Measurements from ENCODE around the gene PINK1.
"Not testable (repeated sequence)": the region's sequence is repeated elsewhere in the genome, so short reads cannot be mapped to it uniquely, and the experiment has no call there.

PINK1 gene

DNA sequence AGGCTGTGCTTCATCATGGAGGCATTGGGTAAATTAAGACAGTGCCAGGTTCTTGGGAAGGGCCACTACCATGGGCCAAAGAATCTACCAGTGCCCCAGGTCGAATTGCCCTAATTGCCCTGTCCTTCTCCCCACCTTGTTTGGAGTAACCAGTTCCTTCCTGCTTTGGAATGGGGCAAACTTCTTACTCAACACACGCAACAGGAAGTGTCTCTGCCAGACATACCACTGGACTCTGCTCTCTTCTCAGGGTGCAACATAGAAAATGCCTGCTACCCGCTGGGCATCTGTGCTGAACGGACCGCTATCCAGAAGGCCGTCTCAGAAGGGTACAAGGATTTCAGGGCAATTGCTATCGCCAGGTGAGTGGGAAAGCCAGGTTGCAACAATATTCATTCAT lies 28.6 kb upstream of the PINK1 start:
- DNase-seq (ENCODE audit: low read depth, low spot score) = no peak
- Histone ChIP-seq H3K27ac (no peak overlapping the region), H3K9me3 (ENCODE audit: low read depth, low read length) (no peaks in the 10 kb centered on the region), H3K4me3 (no peak overlapping the region), H3K9ac (ENCODE audit: insufficient read length) (no peak overlapping the region), H3K36me3 (ENCODE audit: insufficient read depth, low read length) (no peaks in the 10 kb centered on the region)
- TF ChIP-seq POLR2AphosphoS5 (IDR thresholded peaks at IDR 0.05; ENCODE audit: borderline replicate concordance, low read depth, low read length) (no peak), EZH2 (IDR thresholded peaks at IDR 0.05) (no peak), FOXP2 (optimal IDR thresholded peaks at IDR 0.05; ENCODE audit: control extremely low read depth, extremely low read length, insufficient read depth) (no peak)

DNA sequence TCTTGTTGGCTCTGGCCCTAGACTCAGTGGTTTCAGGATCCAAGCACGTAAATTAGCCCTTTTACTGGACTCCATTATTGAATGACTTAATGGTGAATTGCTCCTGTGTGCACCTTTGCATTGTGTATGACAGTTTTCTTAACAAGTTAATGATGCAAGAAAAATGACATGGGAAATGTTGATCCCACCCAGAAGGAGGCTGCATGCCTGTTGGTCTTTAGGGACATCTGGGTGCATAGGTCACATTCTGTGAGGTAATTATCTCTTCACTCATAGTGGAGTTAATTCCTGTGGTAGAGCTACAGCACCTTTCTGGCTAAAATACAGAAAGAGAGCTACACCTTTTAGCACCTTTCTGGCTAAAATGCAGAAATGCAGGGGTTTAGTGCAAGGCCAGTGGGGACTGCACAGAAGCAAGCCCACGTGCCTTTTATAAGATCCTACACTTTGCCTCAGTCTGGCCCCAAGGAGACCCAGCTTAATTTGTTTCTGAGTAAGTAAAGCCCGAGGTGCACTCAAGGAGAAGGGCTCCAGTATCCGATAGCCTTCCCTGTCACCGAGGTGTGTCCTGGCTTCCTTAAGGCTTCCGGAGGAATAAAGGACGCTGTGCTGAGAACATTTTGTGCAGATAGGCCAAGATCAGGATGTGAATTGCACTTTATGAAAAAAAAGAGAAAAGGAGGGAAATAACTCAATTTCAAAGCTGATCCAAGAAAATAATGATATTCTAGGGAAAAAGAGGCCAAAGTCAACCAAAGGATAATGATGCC lies 26.3 kb upstream of the PINK1 start:
- H3K4me3 ChIP-seq; DNase-seq (ENCODE audit: low read depth, low spot score); H3K9ac ChIP-seq (ENCODE audit: insufficient read length); H3K27ac ChIP-seq; H3K36me3 ChIP-seq (ENCODE audit: insufficient read depth, low read length); H3K9me3 ChIP-seq (ENCODE audit: low read depth, low read length): not testable (repeated sequence)

DNA sequence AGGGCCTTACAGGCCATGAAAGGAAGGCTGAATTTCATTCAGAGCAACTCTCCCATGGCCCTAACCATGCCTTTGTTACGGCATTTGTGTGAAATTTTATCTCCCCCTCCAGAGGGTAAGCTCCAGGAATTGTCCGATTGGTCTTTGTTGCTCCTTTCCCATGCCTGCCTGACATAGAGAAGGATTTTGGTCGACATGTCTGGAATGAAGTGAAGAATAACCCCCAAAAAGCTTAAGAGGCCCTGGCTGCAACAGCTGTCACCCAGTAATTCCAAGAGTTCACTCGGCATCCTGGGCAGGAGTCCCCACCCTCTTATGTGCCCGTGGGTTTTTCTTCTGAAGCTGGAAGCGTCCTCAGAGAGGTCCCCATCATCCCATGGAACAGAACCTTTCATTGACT lies 23.7 kb upstream of the PINK1 start:
- no peak overlapping the region for H3K27ac ChIP-seq
- DNase-seq (ENCODE audit: low read depth, low spot score) = no peak
- TF ChIP-seq FOXP2 (optimal IDR thresholded peaks at IDR 0.05; ENCODE audit: control extremely low read depth, extremely low read length, insufficient read depth) = no peak
- no peak for TF ChIP-seq POLR2AphosphoS5 (IDR thresholded peaks at IDR 0.05; ENCODE audit: borderline replicate concordance, low read depth, low read length)
- no peak for TF ChIP-seq EZH2 (IDR thresholded peaks at IDR 0.05)

DNA sequence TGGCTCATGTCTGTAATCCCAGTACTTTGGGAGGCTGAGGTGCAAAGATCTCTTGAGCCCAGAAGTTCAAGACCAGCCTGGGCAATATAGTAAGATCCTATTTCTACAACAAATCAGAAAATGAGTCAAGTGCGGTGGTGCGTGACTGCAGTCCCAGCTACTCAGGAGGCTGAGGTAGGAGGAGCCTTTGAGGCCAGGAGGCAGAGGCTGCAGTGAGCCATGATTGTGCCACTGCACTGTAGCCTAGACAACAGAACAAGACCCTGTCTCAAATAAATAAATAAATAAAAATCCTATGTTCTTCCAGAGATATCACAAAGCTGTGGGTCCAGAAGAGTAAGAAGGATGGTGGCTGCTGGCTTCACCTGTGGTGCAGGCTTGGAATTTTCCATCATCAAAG lies 22.3 kb upstream of the PINK1 start:
- Histone ChIP-seq H3K27ac (no peak overlapping the region), H3K4me3 (no peak overlapping the region), H3K9me3 (ENCODE audit: low read depth, low read length) (no peaks in the 10 kb centered on the region), H3K36me3 (ENCODE audit: insufficient read depth, low read length) (no peaks in the 10 kb centered on the region), H3K9ac (ENCODE audit: insufficient read length) (no peak overlapping the region)
- no peak for DNase-seq (ENCODE audit: low read depth, low spot score)
- TF ChIP-seq POLR2AphosphoS5 (IDR thresholded peaks at IDR 0.05; ENCODE audit: borderline replicate concordance, low read depth, low read length) = no peak
- TF ChIP-seq EZH2 (IDR thresholded peaks at IDR 0.05) = no peak
- no peak for TF ChIP-seq FOXP2 (optimal IDR thresholded peaks at IDR 0.05; ENCODE audit: control extremely low read depth, extremely low read length, insufficient read depth)

More for the DNA sequence above, 23.7 kb upstream of the PINK1 start:
- Histone ChIP-seq H3K4me3 (no peak overlapping the region), H3K36me3 (ENCODE audit: insufficient read depth, low read length) (no peaks in the 10 kb centered on the region), H3K9me3 (ENCODE audit: low read depth, low read length) (no peaks in the 10 kb centered on the region), H3K9ac (ENCODE audit: insufficient read length) (no peak overlapping the region)

DNA sequence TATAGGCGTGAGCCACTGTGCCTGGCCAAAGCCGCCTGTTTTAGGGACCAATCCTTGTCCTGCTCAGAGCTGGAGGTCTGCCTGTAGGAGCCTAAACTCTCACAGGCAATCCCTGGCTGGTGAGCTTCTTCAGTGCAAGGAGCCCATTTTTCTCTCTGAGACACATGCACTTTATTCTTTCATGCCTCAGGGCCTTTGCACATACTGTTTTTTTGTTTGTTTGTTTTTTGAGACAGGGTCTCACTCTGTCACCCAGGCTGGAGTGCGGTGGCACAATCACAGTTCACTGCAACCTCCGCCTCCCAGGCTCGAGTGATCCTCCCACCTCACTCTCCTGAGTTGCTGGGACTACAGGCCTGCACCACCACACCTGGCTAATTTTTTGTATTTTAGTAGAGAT lies 21.6 kb upstream of the PINK1 start:
- H3K9ac ChIP-seq (ENCODE audit: insufficient read length) = no peak overlapping the region
- no peaks in the 10 kb centered on the region for H3K9me3 ChIP-seq (ENCODE audit: low read depth, low read length)
- H3K4me3 ChIP-seq = no peak overlapping the region
- no peak for DNase-seq (ENCODE audit: low read depth, low spot score)
- H3K36me3 ChIP-seq (ENCODE audit: insufficient read depth, low read length) = no peaks in the 10 kb centered on the region
- TF ChIP-seq EZH2 (IDR thresholded peaks at IDR 0.05) = no peak
- TF ChIP-seq FOXP2 (optimal IDR thresholded peaks at IDR 0.05; ENCODE audit: control extremely low read depth, extremely low read length, insufficient read depth) = no peak
- no peak for TF ChIP-seq POLR2AphosphoS5 (IDR thresholded peaks at IDR 0.05; ENCODE audit: borderline replicate concordance, low read depth, low read length)
- H3K27ac ChIP-seq = no peak overlapping the region

DNA sequence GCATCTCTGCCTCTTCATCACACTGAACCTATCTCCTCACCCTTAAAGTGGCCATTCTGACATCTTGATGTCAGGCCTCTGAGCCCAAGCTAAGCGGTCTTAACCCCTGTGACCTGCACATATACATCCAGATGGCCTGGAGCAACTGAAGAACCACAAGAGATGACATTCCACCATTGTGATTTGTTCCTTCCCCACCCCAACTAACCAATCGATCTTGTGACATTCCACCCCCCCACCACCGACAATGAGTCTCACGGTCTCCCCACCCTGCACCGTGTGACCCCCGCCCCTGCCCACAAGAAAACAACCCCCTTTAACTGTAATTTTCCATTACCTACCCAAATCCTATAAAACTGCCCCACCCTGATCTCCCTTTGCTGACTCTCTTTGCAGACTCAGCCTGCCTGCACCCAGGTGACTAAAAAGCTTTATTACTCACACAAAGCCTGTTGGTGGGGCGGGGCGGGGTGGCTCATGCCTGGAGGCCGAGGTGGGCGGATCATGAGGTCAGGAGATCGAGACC lies 21.0 kb upstream of the PINK1 start:
- TF ChIP-seq FOXP2 (optimal IDR thresholded peaks at IDR 0.05; ENCODE audit: control extremely low read depth, extremely low read length, insufficient read depth) (no peak), EZH2 (IDR thresholded peaks at IDR 0.05) (no peak), POLR2AphosphoS5 (IDR thresholded peaks at IDR 0.05; ENCODE audit: borderline replicate concordance, low read depth, low read length) (no peak)
- no peak overlapping the region for H3K4me3 ChIP-seq
- H3K27ac ChIP-seq = no peak overlapping the region
- DNase-seq (ENCODE audit: low read depth, low spot score) = no peak
- H3K9me3 ChIP-seq (ENCODE audit: low read depth, low read length) = no peaks in the 10 kb centered on the region
- no peak overlapping the region for H3K9ac ChIP-seq (ENCODE audit: insufficient read length)
- H3K36me3 ChIP-seq (ENCODE audit: insufficient read depth, low read length) = no peaks in the 10 kb centered on the region

DNA sequence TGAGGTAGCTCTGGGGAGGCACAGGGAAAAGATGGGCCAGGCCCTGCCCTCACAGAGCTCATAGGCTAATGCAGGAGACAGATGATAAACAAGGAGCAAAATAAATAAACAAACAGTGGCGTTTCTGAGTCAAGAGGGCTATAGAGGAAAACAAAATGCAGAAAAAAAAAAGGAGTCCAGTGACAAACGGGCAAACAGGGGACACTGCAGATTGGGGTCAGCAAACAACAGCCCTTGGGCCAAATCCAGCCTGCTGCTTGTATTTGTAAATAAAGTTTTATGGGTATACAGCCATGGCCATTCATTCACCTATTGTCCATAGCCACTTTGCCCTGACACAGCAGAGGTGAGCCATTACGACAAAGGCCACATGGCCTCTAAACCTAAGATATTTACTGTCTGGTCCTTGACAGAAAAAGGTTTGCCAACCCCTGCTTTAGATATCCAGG lies 19.1 kb upstream of the PINK1 start:
- peak overlapping the region; percentile 2 for H3K9ac ChIP-seq (ENCODE audit: insufficient read length)
- H3K4me3 ChIP-seq = no peak overlapping the region
- TF ChIP-seq EZH2 (IDR thresholded peaks at IDR 0.05) (no peak), FOXP2 (optimal IDR thresholded peaks at IDR 0.05; ENCODE audit: control extremely low read depth, extremely low read length, insufficient read depth) (no peak), POLR2AphosphoS5 (IDR thresholded peaks at IDR 0.05; ENCODE audit: borderline replicate concordance, low read depth, low read length) (no peak)
- H3K36me3 ChIP-seq (ENCODE audit: insufficient read depth, low read length) = no peaks in the 10 kb centered on the region
- H3K9me3 ChIP-seq (ENCODE audit: low read depth, low read length) = no peaks in the 10 kb centered on the region
- no peak for DNase-seq (ENCODE audit: low read depth, low spot score)
- no peak overlapping the region for H3K27ac ChIP-seq

DNA sequence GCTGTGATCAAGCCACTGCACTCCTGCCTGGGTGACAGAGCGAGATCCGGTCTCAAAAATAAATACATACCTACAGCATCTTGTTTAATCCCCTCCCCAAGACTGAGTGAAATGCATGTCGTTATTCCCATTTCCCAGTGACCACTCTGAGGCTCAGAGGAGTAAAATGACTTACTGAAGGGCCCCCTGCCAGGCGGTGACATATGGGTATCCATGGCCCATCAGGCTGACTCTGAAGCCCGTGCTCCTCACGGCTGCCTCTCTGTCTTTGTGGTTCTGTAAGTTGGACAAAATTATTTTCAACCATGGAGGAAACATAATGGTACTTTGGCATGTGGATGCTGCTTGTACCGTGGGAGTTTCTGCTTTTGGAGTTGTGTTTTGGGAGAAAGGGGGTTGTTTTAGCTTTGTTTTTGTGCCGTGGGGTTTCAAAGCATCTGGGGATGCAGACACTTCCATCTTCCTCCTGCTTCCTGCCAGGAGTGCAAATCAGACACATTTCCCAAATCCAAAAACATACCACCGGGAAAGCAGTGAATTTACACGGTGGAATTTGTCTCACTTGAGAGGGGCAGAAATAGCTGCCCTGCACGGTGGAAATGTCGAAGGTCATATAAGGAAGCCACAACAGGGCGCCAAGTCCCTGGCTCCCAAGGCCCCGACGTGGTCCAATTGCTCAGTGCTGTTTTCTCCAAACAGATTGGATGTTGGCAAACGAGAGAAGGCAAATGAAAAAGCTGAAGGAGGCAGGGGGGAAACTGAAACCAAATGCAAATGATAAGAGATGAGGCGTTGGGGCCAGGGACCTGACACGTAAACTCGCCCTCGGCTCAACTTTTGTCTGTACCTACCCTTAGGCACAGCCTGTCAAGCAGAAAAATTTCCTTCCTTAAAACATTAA lies 17.1 kb upstream of the PINK1 start:
- H3K36me3 ChIP-seq (ENCODE audit: insufficient read depth, low read length) = no peaks in the 10 kb centered on the region
- TF ChIP-seq POLR2AphosphoS5 (IDR thresholded peaks at IDR 0.05; ENCODE audit: borderline replicate concordance, low read depth, low read length) (no peak), FOXP2 (optimal IDR thresholded peaks at IDR 0.05; ENCODE audit: control extremely low read depth, extremely low read length, insufficient read depth) (no peak)
- H3K27ac ChIP-seq = no peak overlapping the region
- no peak for DNase-seq (ENCODE audit: low read depth, low spot score)
- H3K4me3 ChIP-seq = no peak overlapping the region
- H3K9me3 ChIP-seq (ENCODE audit: low read depth, low read length) = no peaks in the 10 kb centered on the region
- H3K9ac ChIP-seq (ENCODE audit: insufficient read length) = no peak overlapping the region
